K562 (cell line): ENCODE measurements around the gene PREX1. TPM values are rescaled to one million over a fixed set of nuclear protein-coding genes. Genes with fewer than 3 reads are reported as not detected.

Experiments used
- ATAC-seq: fragments of 200-7000 bp; cut with Tn5 transposase; 3 replicates; pipeline ENCODE4 v1.9.1; 2020; ENCODE audit warnings: moderate library complexity
- BruUV-seq: library from RNA; stranded (reverse); fragments of 400-500 nt; replicated peaks from 2 replicates; lab custom pipeline; 2021; lab: Mats Ljungman, UMichigan
- CTCF ChIA-PET: fragments of 300-600 bp; formaldehyde crosslinking; extraction: SDS; loops from one replicate; lab custom pipeline; 2021; ENCODE audit warnings: low intra/inter-chr PET ratio; lab: Yijun Ruan, JAX
- POLR2A ChIA-PET: fragments of 300-600, 350-650 bp; sonication (Branson Sonifier 250); formaldehyde crosslinking; extraction: SDS; loops from one replicate; lab custom pipeline; 2021; ENCODE audit warnings: antibody characterized with exemption, inconsistent platforms; lab: Yijun Ruan, JAX
- DNase-seq, 4 experiments: peaks; one replicate each; pipeline versions ENCODE4 v3.0.0 to v3.0.0-alpha.2; 2011 to 2018; ENCODE audit warnings: low spot score in 3 of 4, mixed read lengths in 3 of 4; ENCODE audit errors: extremely low read depth in 1 of 4
- FAIRE-seq: peaks from 2 replicates; lab custom pipeline; 2011; peaks lifted over from hg19 to GRCh38; lab: Jason Lieb, UNC
- H2AFZ ChIP-seq: 2 replicates; pipeline ENCODE4 v1.6.0; 2011; ENCODE audit warnings: low read depth, low read length, control low read depth, inconsistent platforms
- H3K27ac ChIP-seq: fragments of 200-600 bp; 3 replicates; pipeline ENCODE4 v1.8.0; 2011; ENCODE audit warnings: low read depth, mild to moderate bottlenecking, control low read depth, inconsistent platforms, low read length, moderate library complexity, mixed read lengths; ENCODE audit errors: extremely low read depth
- H3K27me3 ChIP-seq, 2 experiments: fragments of 300-600 bp in 1 of 2; 2 replicates in 1 of 2; 3 replicates in 1 of 2; pipeline versions ENCODE4 v1.6.0 to v1.8.0; 2011; ENCODE audit warnings: inconsistent platforms in 2 of 2, low read length in 2 of 2, mild to moderate bottlenecking in 1 of 2, mixed read lengths in 1 of 2, moderate library complexity in 1 of 2; ENCODE audit not compliant: control insufficient read depth in 2 of 2, insufficient read depth in 2 of 2
- H3K36me3 ChIP-seq: fragments of 300-600 bp; 3 replicates; pipeline ENCODE4 v1.8.0; 2011; ENCODE audit warnings: mild to moderate bottlenecking, low read length, inconsistent platforms; ENCODE audit not compliant: control insufficient read depth, insufficient read depth
- H3K4me1 ChIP-seq, 2 experiments: fragments of 200-600 bp in 1 of 2; replicated peaks in 1 of 2; 2 replicates in 1 of 2; 3 replicates in 1 of 2; pipeline versions ENCODE4 v1.5.1 to v1.8.0; 2011; ENCODE audit warnings: inconsistent platforms in 2 of 2, low read length in 2 of 2, mild to moderate bottlenecking in 1 of 2, mixed read lengths in 1 of 2, moderate library complexity in 1 of 2; ENCODE audit not compliant: control insufficient read depth in 2 of 2, insufficient read depth in 2 of 2
- H3K4me2 ChIP-seq: 2 replicates; pipeline ENCODE4 v1.6.1; 2011; ENCODE audit warnings: low read length, control low read depth, inconsistent platforms, mixed read lengths; ENCODE audit not compliant: insufficient read depth
- H3K4me3 ChIP-seq: fragments of 200-600 bp; sonication (generic), shearing (Covaris generic); 2 replicates; pipeline ENCODE4 v1.5.1; 2016; ENCODE audit warnings: control low read depth, inconsistent platforms
- H3K79me2 ChIP-seq: fragments of 200-600 bp; 3 replicates; pipeline ENCODE4 v1.8.0; 2011; ENCODE audit warnings: low read length, inconsistent platforms; ENCODE audit not compliant: control insufficient read depth, insufficient read depth
- H3K9ac ChIP-seq, 2 experiments: 2 replicates each; pipeline versions ENCODE4 v1.6.0 to v1.6.1; 2011; ENCODE audit warnings: low read depth in 2 of 2, low read length in 2 of 2, control low read depth in 1 of 2, inconsistent platforms in 1 of 2, mild to moderate bottlenecking in 1 of 2, mixed read lengths in 1 of 2; ENCODE audit not compliant: insufficient read depth in 1 of 2
- H3K9me1 ChIP-seq: one replicate; pipeline ENCODE4 v1.6.0; 2011; ENCODE audit warnings: inconsistent platforms, mild to moderate bottlenecking, low read length, moderate library complexity; ENCODE audit not compliant: control insufficient read depth, insufficient read depth
- H3K9me3 ChIP-seq: replicated peaks from 2 replicates; pipeline ENCODE4 v1.5.1; 2011; ENCODE audit warnings: low read depth, low read length, inconsistent platforms; ENCODE audit not compliant: control insufficient read depth, insufficient read depth
- H4K20me1 ChIP-seq: replicated peaks from 2 replicates; pipeline ENCODE4 v1.6.1; 2011; ENCODE audit warnings: low read length, inconsistent platforms, mixed read lengths; ENCODE audit not compliant: control insufficient read depth, insufficient read depth
- DNMT1 ChIP-seq: fragments of 450-650 bp; IDR thresholded peaks from 2 replicates; pipeline ENCODE4 v1.6.1; 2016; ENCODE audit warnings: antibody characterized with exemption, mild to moderate bottlenecking
- EP400 ChIP-seq: fragments of 450-650 bp; IDR thresholded peaks from 2 replicates; pipeline ENCODE4 v1.6.1; 2017; ENCODE audit warnings: antibody characterized with exemption, mild to moderate bottlenecking, moderate library complexity
- HMG20B ChIP-seq: fragments of 250-450 bp; sonication (Bioruptor Pico); IDR thresholded peaks from 2 replicates; pipeline ENCODE4 v1.5.0; 2021; ENCODE audit warnings: mild to moderate bottlenecking
- HNRNPUL1 ChIP-seq: fragments of 200-400 bp; formaldehyde crosslinking; IDR thresholded peaks from 2 replicates; pipeline ENCODE4 v1.6.1; 2017; ENCODE audit warnings: low read length
- JUN ChIP-seq, 2 experiments: sonication (generic) in 1 of 2; formaldehyde crosslinking in 1 of 2; IDR thresholded peaks; 2 replicates each; pipeline versions ENCODE4 v1.6.1 to v1.8.0; 2012 to 2022; ENCODE audit warnings: borderline replicate concordance in 2 of 2, mild to moderate bottlenecking in 2 of 2, improper control_type of control experiment in 1 of 2, low read depth in 1 of 2, low read length in 1 of 2, missing genetic modification reagents in 1 of 2
- MCM5 ChIP-seq: fragments of 450-650 bp; IDR thresholded peaks from 2 replicates; pipeline ENCODE4 v1.6.1; 2016; ENCODE audit warnings: low read depth
- TSC22D4 ChIP-seq: fragments of 450-650 bp; IDR thresholded peaks from 2 replicates; pipeline ENCODE4 v1.6.1; 2016; ENCODE audit warnings: missing genetic modification characterization, missing biosample characterization, control low read depth
- ZBTB17 ChIP-seq: fragments of 450-650 bp; formaldehyde crosslinking; IDR thresholded peaks from 2 replicates; pipeline ENCODE4 v1.4.0; 2020; ENCODE audit warnings: mild to moderate bottlenecking
- ZNF165 ChIP-seq: fragments of 250-450 bp; sonication (Bioruptor Pico); IDR thresholded peaks from 2 replicates; pipeline ENCODE4 v1.4.0; 2020; ENCODE audit warnings: borderline replicate concordance
- ZNF23 ChIP-seq: fragments of 250-450 bp; sonication (Bioruptor Pico); IDR thresholded peaks from 2 replicates; pipeline ENCODE4 v1.4.0; 2020; ENCODE audit warnings: mild to moderate bottlenecking
- ZNF324 ChIP-seq: fragments of 250-450 bp; sonication (Bioruptor Pico); IDR thresholded peaks from 2 replicates; pipeline ENCODE4 v1.4.0; 2020; ENCODE audit warnings: mild to moderate bottlenecking
- ZNF589 ChIP-seq: fragments of 200-800 bp; sonication (Bioruptor generic); IDR thresholded peaks from 2 replicates; pipeline ENCODE4 v1.6.1; 2016; ENCODE audit warnings: low read depth, missing genetic modification characterization, missing compliant biosample characterization
- WGBS: fragments of 100-300 bp; shearing (Covaris generic); methylation state at CpG from one replicate; pipeline ENCODE4 v1.1.6; 2016; ENCODE audit warnings: low coverage, mixed read lengths; ENCODE audit not compliant: insufficient coverage; ENCODE audit errors: missing lambda C conversion rate; 5-methylcytosine and 5-hydroxymethylcytosine counted together
- in situ Hi-C: fragments of 300-500 bp; cut with MboI; formaldehyde crosslinking; loops from 4 replicates; pipeline ENCODE4 v1.15.0; 2018; ENCODE audit warnings: inconsistent platforms, mixed read lengths
- intact Hi-C: fragments of 100-400 bp; cut with micrococcal nuclease; formaldehyde crosslinking; loops from 2 replicates; pipeline ENCODE4 v1.14.2; 2022
- polyA plus RNA-seq, 8 experiments: library from polyadenylated mRNA; depleted of rRNA in 4 of 8; stranded (reverse) in 5 of 8; unstranded in 3 of 8; fragments of >200 nt; fragmentation: Nextera tagmentation in 2 of 8; fragmentation: Illumina TruSeq in 1 of 8; extraction: Ambion mirVana in 2 of 8; extraction: Trizol in 1 of 8; gene quantifications; 2 replicates each; pipeline versions ENCODE4 v1.2.1 to v1.2.3, GENCODE V29; 2011 to 2014; ENCODE audit warnings: inconsistent platforms in 1 of 8, missing spikeins in 1 of 8
- total RNA-seq, 7 experiments: library from RNA; depleted of rRNA in 6 of 7; stranded (reverse); fragments of >200 nt in 6 of 7; fragmentation: Illumina TruSeq in 2 of 7; extraction: Trizol in 2 of 7; gene quantifications; 2 replicates each; pipeline versions ENCODE4 v1.2.1 to v1.2.3, GENCODE V29; 2011 to 2021; ENCODE audit warnings: low replicate concordance in 1 of 7
- TF ChIP-seq, protein P1 (sequence below), 2 experiments: fragments of 450-650 bp; IDR thresholded peaks; 2 replicates each; pipeline ENCODE4 v1.6.1; 2016
- TF ChIP-seq, protein P2 (sequence below): fragments of 250-450 bp; sonication (Bioruptor Pico); IDR thresholded peaks from 2 replicates; pipeline ENCODE4 v1.8.0; 2022; ENCODE audit warnings: inconsistent platforms

The PREX1 gene
- total and polyA plus RNA-seq, 9 of the 15 experiments (the other 6 are each of a cell fraction or from before 2014, with no cell fraction given), result 0.37 to 10.4 (median 4.8) TPM

DNA sequence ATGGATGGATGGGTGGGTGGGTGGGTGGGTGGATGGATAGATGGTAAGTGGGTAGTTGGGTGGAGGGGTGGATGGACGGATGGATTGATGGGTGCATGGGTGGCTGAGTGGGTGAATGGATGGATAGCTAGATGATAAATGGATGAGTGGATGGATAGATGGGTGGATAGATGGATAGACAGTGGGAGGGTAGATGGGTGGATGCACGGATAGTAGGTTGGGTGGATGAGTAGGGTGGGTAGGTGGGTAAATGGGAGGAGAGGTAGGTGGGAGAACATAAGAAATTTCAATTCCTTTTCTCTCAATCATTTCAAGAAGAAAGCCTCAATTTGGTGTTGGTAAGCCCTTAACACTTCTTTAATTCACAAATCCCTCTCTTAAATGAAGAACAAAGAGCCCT lies 186.9 kb downstream of the PREX1 start:
- in situ Hi-C loops, result no loop called here
- no TSS peak for BruUV-seq
- 30% methylated on average over 1 of the region's 2 CpGs for WGBS
- Histone ChIP-seq H3K9ac (no peak overlapping the region), H3K27me3 (no peaks in the 10 kb centered on the region), H3K9me1 (peaks cover 2% of the 10 kb centered on the region), H3K79me2 (no peaks in the 10 kb centered on the region), H3K4me2 (no peak overlapping the region), H3K4me1 (peaks cover 0 to 13% of the 10 kb centered on the region in 2 experiments; a peak in 2 of 5 replicates), H3K9me3 (no peaks in the 10 kb centered on the region), H4K20me1 (peaks cover 4% of the 10 kb centered on the region), H3K4me3 (no peak overlapping the region), H3K36me3 (peaks cover 12% of the 10 kb centered on the region; the same call in 2 of the 3 replicates), H3K27ac (no peak overlapping the region), H2AFZ (no peak overlapping the region)
- ATAC-seq (no peak), FAIRE-seq (no peak), DNase-seq (no peak)
- ChIA-PET POLR2A (interaction anchor here (0.7 kb wide), 1 partner anchor 12 kb away, joined by 3 read pairs; no protein-coding TSS in a partner anchor), CTCF (no interaction called here)
- intact Hi-C loops, result no loop called here
- no peak for TF ChIP-seq HMG20B (CRISPR knock-in tag)
- no peak for TF ChIP-seq TSC22D4 (tag)
- TF ChIP-seq ZNF165 (CRISPR knock-in tag), result no peak

DNA sequence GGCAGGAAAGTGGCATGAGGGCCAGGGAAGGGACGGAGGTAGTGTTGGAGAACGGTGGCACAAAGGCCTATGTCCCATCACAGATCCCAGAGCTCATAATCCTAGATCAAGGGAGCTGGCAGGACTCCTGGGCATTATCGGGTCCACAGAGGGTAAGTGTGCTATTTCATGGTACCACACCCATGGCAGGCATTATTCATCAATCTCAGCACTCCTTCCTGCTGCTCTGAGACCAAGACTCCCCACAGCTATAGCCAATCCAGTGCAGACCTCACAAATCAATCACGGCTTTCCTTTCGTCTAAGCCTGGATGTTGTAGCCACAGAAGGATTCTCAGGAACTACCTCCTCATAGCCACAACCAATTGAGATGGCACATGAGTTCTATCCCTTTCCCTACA lies 187.9 kb downstream of the PREX1 start:
- no peak overlapping the region for H3K27ac ChIP-seq
- no peaks in the 10 kb centered on the region for H3K9me3 ChIP-seq
- POLR2A ChIA-PET, result no interaction called here
- H3K9me1 ChIP-seq, result peaks cover 2% of the 10 kb centered on the region
- no peak overlapping the region for H3K4me3 ChIP-seq
- in situ Hi-C loops (no loop called here), intact Hi-C loops (loop anchor here (10.0 kb wide), 1 partner anchor 465 kb away; no protein-coding TSS in a partner anchor)
- no peak for ATAC-seq
- 39% methylated on average over 5 of the region's 5 CpGs for WGBS
- peaks cover 6% of the 10 kb centered on the region; the same call in 1 of the 3 replicates for H3K36me3 ChIP-seq
- DNase-seq, result no peak
- H3K9ac ChIP-seq, result no peak overlapping the region
- H4K20me1 ChIP-seq, result peaks cover 11% of the 10 kb centered on the region; the same call in 1 of the 2 replicates
- no peak for FAIRE-seq
- no TSS peak for BruUV-seq
- CTCF ChIA-PET, result no interaction called here
- H3K79me2 ChIP-seq, result no peaks in the 10 kb centered on the region
- no peak overlapping the region for H2AFZ ChIP-seq
- H3K27me3 ChIP-seq, result no peaks in the 10 kb centered on the region
- H3K4me2 ChIP-seq, result no peak overlapping the region
- peaks cover 0 to 14% of the 10 kb centered on the region in 2 experiments; a peak in 2 of 5 replicates for H3K4me1 ChIP-seq
- TF ChIP-seq, protein P1, sequence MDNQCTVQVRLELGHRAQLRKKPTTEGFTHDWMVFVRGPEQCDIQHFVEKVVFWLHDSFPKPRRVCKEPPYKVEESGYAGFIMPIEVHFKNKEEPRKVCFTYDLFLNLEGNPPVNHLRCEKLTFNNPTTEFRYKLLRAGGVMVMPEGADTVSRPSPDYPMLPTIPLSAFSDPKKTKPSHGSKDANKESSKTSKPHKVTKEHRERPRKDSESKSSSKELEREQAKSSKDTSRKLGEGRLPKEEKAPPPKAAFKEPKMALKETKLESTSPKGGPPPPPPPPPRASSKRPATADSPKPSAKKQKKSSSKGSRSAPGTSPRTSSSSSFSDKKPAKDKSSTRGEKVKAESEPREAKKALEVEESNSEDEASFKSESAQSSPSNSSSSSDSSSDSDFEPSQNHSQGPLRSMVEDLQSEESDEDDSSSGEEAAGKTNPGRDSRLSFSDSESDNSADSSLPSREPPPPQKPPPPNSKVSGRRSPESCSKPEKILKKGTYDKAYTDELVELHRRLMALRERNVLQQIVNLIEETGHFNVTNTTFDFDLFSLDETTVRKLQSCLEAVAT (IDR thresholded peaks at IDR 0.05), result peak in 1 of 2 experiments; percentile 75; a peak in 1 of 4 replicates
- TF ChIP-seq ZNF589 (CRISPR knock-in tag) (no peak), DNMT1 (no peak), MCM5 (no peak), ZNF23 (CRISPR knock-in tag) (0 out of 2 replicates have a peak, but pooled peaks have one; percentile 47), JUN (IDR thresholded peaks at IDR 0.05; ENCODE audit: borderline replicate concordance, low read depth, low read length) (no peak), JUN (CRISPR knock-in tag; IDR thresholded peaks at IDR 0.05; ENCODE audit: borderline replicate concordance) (no peak), ZBTB17 (CRISPR knock-in tag) (0 out of 2 replicates have a peak, but pooled peaks have one; percentile 53), HNRNPUL1 (no peak), ZNF324 (no peak), EP400 (no peak)
- TF ChIP-seq, protein P2, sequence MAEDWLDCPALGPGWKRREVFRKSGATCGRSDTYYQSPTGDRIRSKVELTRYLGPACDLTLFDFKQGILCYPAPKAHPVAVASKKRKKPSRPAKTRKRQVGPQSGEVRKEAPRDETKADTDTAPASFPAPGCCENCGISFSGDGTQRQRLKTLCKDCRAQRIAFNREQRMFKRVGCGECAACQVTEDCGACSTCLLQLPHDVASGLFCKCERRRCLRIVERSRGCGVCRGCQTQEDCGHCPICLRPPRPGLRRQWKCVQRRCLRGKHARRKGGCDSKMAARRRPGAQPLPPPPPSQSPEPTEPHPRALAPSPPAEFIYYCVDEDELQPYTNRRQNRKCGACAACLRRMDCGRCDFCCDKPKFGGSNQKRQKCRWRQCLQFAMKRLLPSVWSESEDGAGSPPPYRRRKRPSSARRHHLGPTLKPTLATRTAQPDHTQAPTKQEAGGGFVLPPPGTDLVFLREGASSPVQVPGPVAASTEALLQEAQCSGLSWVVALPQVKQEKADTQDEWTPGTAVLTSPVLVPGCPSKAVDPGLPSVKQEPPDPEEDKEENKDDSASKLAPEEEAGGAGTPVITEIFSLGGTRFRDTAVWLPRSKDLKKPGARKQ (CRISPR knock-in tag), result no peak
